ENCODE measurements around the gene RAD18.

The RAD18 gene

DNA sequence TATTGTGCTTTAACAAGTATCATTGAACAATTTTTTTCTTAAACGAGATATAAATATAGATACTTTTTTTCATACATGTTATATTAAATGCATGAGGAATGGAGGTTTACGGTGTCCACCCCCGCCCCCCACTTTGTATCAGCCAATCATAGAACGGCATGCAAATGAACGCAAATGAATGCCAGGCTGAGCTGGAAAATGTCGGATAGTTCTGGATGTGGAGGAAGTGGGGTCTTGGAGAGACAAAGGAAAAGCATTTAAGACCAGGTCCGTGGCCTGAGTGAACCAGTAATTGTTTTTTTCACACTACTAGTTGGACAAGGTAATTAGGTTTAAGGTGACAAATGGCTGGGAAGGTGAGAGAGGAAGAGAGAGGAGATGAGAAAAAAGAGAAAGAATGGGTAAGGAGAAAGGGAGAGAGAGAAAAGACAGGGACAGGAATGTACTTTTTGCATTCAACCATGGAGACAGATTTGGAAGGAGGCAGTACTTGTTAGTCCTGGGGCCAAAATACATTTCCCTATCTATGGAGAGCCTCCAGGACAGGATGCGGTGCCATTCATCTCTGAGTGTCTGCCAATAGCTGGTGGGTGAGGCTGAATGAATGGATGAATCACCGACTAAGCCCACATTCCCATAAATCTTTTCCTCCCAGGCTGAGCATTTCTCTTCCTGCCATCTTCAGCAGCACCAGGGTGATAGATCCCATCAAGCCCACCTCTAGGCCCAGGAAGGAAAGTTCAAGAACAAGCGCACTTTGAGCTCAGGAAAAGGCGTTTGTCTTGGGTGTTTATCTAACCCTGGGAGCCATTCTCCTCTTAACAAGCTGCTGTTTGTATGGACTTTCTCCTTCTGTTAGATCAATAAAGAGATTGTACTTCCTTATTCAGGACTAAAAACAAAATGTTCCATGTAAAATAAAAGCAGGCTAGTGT, 1.4 kb upstream of the RAD18 start:
- DNase-seq = no peak

DNA sequence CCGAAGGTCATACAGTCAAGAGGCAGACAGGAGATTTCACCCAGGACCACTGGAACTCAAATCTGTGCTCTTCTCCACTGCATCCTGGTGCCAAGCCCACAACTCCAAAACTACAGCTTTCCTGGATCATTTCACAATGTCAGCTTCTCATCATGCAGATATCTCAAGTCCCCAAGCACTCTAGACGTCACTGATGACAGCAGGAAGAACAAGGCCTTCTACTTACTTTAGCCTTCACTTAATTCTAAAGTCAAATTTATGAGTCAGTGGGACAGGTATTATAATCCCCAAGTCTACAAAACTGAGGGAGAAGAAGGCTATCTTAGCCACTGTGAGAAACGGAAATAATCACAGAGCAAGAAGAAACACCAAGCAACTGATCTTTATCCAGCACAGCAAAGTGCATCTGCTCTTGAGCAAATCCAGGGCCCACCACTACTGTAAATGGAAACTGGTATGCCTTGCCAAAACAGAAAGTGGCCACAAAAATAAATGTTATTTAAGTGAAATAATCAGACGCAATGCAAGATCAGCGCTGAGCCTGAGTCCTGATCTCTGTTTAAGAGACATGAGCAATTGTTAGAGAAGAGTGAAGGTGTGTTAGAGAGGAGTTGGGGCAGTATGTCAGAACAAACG, 928 bp downstream of the RAD18 start:
- DNase-seq = no peak

DNA sequence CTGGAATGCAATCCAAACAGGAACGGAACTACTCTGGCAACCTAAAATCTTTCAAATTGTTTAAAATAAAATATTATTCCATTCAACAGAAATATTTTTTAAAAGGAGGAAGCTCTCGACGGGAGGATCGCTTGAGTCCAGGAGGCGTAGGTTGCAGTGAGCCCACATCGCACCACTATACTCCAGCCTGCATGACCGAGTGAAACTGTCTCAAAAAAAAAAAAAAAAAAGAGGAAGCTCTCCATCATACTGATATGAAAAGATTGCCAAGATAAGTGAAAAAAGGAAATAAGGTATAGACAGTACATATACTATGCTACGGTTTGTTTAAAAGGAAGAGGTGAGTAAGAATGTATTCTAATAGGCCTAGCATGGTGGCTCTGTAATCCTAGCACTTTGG, 3.6 kb downstream of the RAD18 start:
- DNase-seq = no peak

DNA sequence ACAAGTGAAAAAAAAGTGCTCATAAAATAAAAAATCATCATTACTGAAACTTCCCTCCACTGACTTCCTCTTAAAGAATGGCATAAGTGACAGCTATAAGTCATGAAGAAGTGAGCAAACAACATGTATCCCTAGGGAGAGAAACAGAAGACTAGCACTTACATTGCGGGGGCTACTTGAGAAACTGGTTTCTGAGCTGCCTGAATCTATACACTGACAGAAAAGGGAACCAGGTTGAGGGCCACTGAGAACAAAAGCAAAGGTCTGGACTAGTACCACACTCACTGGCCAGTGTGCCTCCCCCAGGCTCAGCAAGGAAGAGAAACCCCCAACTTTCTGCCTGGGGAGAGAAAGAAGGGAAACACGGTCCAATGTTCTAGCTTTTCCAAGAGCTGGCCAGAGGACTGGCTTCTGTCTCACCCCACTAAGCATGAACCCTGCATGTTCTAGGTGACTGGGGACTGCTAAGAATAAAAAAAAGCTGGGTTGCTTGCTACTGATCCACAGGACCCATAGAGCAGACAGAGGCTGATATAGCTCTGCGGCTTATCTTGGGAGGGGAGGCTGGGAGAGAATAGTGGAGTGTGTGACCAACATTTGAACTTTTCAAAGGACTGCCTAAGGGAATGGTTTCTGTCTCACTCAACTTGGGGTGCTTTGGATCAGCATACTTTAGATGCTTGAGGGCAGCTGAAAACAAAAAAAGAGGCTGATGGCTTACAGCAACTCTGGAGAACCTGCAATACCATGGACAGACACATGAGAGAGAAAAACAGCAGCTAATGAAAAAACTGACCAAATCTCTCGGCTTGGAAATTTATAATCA, 8.1 kb downstream of the RAD18 start:
- no peak for DNase-seq

DNA sequence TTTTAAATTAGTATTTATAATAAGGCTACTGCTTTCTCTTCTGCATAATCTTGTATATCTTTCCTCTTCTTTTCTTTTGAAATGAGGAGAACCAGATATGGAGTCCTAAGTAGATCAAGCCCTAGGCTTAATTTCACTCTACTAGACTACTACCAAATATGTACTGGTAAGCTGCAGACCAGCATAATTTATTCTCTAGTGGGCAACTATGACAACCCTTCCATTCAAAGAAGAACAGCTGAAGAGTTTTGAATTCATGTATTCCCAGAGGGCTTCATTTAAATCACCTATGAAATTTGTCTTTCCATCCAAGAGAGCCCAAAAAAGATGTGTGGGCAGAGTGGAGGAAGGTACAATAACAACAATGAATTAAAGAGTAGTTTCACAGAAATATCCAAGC, 10.0 kb downstream of the RAD18 start:
- DNase-seq = no peak

DNA sequence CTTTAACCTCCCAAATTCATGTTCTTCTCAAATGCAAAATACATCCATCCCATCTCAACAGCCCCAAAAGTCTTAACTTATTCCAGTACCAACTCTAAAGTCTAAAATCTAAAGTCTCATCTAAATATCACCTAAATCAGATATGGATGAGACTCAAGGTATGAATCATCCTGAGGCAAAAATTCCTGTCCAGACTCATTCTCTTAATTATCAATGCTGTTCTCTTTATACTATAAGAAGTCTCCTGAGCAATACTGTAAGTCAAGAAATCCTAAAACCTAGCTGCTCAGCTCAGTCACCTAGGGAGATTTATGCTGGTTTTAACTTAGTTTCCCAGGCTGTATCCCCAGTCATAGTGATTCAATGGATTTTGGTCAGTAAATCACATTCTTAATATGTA, 11.1 kb downstream of the RAD18 start:
- no peak for DNase-seq

DNA sequence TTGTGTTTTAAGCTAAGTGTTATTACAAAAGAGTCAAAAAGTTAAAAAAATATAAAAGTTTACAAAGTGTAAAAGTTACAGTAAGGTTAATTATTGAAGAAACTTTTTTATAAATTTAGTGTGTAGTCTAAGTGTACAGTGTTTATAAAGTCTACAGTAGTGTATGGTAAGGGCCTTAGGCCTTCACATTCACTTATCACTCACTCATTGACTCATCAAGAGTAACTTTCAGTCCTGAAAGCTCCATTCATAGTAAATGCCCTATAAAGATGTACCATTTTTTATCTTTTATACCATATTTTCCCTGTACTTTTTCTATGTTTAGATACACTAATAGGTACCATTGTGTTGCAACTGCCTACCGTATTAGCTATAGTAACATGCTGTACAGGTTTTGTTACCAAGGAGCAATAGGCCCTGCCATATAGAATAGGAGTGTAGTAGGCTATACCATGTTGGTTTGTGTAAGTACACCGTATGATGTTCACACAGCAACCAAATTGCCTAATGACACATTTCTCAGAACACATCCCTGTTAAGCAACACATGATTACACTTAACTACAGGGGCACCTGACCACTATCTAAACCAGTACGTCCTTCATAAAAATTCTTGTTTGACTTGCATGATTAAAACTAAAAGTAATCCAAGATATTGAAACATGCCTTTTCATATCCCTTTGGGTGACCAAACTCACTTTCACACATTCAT, 17.2 kb downstream of the RAD18 start:
- no peak for DNase-seq

DNA sequence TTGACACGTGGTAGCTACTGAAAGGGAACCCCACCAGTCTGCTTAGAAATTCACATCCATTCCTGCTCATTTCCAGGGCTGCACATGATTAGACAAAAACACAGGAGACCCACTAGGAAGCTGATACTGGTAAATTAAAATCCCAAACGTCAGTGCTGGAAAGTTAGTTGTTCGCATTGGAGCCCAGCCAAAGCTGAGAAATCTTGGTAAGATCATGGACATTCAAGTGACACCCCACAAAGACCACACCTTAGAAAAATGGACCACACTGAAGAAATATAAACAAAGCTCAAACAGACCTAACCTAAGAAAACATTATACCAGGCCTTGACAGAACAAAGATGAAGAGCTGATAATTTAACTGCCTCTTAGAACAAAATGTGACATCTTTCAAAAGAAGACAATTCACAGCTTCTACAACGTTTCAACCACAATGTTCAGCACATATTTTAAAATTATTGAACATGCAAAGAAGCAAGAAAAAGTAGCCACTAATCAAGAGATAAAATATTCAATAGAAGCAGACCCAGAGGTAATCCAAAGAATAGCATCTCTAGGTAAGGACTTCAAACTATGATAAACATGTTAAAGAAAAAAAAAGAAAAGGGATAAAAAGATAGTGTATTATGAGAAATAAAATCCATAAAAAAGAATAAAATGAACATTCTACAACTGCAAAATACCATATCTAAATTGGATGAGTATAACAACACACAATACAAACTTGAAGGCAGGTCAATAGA, 20.4 kb downstream of the RAD18 start:
- DNase-seq = no peak

DNA sequence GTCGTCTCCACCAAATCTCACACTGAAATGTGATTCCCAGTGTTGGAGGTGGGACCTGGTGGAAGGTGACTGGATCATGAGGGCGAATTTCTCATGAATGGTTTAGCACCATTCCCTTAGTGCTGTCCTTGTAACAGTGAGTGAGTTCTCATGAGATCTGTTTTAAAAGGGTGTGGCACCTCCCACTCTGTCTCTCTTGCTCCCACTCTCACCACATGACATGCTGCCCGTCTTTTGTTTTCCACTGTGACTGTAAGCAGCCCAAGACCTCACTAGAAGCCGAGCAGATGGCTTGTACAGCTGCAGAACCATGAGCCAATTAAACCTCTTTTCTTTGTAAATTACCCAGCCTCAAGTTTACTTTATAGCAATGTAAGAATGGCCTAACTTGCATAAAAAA, 21.2 kb downstream of the RAD18 start:
- no peak for DNase-seq

DNA sequence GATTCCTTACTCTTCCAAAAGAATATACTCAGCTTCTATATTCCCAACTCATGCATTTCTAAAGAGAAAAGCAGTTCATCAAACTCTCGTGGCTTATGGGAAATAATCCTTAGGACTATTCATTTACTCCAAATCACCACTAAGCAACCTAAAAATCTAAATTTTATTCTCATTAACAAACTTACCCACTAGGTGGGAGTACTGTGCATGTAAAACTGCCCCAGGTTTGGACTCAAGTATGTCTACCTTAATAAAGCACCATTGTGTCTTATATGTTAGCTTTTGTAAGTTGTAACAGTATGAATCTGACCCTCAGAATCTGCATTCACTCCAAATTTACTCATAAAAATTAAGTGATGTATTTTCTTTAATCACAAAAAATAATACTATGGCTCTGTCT, 25.3 kb downstream of the RAD18 start:
- DNase-seq = no peak

DNA sequence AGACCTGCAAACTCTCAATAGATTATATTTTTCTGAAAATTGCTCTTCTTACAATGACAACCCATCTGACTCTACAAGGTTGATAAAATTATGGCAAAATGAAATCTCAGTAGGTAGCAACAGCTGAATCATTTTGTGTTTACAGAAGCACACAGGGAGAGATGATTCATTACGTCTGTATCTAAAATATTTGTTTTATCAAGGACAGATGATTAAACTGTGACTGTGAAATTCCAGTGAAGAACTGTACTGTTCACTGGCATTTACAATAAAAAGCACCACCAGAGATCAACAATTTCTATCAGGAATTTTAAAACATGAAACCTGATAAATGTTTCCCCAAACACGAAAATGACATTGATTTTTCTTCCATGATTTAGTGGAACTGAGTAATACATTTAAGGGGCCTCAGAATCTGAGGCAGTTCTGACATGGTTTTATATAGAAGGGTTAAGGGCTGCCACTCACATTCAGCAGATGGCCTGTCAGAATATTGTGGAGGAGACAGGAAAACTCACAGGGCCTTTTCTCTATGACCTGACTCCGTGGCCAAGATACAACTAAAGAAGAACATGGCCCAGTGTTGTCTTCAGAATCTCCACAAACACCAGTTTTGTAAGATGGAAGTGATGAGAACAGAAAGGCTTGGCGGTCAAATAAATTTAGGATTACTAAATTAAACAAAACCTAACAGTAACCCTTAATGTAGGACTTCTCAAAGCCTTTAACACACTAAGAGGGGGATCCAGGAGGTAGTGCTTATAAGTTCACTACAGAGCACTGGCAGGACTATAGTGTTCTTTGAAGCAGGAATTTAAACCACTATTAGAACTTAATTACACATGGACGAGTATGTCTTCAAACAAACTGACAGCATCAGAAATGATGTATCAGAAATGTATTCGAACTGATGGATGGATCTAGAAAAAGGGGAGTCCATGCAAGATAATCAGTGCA, 25.9 kb downstream of the RAD18 start:
- DNase-seq = no peak

DNA sequence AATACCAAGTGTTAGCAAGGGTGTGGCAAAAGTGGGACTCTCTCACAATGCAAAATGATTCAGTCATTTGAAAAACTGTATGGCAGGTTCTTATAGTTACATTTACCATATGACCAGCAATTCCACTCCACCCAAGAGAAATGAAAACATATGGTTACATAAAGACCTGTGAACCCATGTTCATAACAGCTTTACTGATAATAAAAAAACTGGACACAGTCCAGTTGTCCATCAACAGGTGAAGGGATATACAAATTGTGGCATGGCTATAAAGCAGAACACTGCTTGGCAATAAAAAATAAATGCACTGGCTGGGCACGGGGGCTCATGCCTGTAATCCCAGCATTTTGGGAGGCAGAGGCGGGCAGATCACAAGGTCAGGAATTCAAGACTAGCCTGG, 30.8 kb downstream of the RAD18 start:
- no peak for DNase-seq

DNA sequence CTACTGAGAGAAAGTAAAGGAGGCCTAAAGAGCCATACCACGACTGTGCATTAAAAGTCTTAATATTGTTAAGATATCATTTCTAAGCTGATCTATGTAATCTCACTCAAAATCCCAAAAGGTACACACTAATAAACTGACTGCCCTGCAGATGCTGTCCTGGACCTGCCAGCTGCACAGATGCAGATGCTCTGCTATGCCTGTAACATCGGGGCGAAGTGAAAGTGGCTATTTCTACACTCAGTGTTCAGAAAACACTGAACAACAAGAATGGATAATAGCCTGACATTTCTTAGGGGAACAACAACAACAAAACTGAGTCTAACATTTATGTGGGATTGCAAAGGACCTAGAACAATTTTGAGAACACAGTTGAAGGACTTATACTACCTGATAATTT, 31.9 kb downstream of the RAD18 start:
- DNase-seq = no peak

DNA sequence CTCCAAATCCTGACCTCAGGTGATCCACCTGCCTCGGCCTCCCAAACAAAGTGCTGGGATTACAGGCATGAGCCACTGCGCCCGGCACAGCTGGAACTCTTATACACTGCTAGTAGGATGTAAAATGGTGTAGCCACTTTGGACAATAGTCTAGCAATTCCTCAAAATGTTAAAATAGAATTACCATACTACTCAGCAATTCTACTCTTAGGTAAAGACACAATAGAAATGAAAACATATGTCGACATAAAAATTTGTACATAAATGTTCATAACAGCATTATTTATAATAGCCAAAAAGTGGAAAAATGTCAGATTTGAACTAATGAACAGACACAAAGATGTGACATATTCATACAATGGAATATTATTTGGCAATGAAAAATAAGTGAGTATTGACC, 33.4 kb downstream of the RAD18 start:
- DNase-seq = no peak

DNA sequence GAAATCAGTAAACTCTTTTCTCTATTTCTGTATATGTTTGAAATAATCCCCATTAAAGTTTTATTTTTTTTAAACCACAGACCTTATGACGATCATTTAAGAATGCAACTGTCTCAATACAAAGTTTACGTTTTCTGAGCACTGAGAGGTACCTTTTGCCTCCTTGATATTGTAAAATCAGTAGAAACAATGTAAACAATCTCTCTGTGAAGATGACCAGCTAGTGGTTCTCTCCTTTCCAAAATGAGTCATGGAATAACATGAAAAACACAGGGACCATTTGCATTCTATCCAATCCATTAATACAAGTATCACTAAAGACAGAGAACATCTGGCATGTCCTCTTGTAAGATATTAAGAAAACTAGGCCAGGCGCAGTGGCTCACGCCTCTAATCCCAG, 48.8 kb downstream of the RAD18 start:
- DNase-seq = no peak

DNA sequence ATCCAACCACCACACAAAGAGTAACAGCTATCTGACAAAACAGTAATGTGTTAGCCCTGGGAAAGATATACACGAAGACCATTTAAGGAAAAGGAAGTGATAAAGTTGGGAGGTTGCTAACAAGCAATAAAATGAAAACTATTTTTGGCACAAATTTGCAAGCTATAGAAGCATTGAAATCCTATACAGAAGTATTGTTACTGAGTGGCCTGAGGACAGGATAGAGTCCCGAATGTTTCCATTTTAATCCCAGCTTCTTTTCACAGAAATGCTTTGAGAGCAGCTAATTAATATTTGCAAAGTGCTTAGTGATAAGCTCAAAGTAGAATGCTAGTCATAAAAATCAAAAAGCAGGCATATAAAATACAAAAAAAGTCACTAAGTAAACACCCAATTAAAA, 51.5 kb downstream of the RAD18 start:
- no peak for DNase-seq

DNA sequence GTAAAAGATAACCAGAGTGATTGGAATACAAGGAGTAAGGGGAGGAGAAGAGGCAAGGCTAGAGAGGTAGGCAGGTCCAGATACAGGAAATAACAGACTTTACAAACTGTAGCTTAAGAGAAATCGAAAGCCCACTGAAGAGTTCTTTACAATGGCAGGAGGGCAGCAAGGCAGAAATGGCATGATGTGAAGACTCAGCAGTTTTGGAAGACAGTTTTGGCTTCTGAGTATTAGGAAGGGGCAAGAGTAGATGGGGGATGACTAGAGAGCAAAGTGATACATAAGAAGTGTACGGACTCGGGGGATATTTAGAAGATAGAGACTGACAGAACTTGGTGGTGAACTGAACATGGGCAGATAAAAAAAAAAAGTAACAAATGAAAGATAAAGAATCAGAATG, 54.1 kb downstream of the RAD18 start:
- no peak for DNase-seq

DNA sequence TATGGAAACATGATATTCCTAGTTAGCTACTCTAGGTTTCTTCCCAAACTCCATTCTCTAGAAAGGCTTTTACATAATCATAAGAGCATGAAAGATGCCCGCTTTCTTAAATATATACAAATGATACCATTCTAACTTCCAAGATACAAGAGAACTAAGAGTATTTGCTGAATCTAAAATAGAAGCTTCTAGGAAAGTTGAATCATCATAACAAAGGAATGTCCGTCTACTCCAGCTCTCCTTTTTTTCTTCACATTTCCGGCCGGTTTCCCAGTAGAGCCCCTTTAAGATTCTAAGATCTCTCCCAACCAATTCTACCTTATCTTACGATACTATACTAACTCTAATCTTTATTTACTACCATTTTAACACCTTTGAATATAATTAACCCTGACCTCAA, 60.1 kb downstream of the RAD18 start:
- DNase-seq = no peak

DNA sequence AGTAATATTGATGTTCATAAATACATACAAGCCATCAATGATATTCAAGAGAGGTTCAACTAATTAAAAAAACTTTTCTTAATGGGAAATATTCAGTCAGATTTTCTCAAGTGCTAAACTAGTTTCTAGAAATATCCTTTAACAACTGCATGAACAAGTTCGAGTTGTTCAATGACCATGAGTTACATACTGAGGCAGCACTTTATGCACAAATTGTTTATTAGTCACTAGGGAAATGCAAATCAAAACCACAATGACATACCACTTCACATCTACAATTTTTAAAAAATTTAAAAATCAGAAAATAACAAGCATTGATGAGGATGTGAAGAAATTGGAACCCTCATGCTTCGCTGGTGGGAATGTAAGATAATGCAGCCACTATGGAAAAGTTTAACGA, 62.4 kb downstream of the RAD18 start:
- DNase-seq = no peak

DNA sequence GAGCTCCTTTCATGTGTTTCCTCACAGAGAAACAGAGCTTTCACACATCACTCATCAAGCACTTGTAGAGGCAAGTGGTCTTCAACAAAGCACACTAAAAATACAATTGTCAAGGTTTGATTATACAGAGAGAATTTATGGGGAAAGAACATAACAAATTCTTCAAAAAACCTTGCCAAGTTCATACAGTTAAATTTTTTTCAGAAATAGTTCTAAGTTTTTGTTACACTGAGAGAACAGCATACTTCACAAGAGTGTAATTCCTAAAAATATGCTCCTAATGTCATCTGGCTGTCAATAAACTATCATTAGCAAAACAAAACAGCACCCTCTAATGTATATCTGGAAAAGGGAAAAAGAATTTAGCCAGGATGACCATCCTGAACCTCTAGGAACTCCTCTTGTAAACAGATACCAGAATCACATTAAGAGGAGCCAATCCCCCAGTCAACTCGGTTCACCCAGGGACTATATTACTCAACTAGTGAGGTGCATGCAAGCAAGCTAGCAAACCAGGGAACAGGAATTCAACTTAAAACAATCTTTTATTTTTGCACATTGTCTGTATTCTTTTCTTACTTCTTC, 63.3 kb downstream of the RAD18 start:
- DNase-seq = no peak

DNA sequence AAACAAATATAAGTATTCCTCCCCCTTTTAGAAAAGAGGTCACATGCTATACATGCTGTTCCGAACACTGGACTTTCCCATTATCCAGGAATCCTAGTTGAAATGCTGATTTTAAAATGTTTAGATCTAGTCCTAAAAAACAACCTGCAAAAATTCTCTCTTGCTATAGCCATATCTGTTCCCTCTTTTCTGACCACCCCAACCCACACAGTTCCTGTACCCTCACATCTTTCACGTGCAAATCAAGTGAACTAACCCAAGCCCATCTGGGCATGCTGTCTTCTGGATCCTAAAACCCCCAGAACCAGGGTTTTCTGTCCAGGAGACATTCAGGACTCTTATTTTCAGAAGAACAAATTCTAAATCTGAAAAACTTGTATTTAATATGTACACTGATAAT, 67.4 kb downstream of the RAD18 start:
- DNase-seq = no peak

Data from T-helper 1 cell (primary cell).